Measurements from ENCODE around the gene SLAIN2. TPM values are rescaled to one million over a fixed set of nuclear protein-coding genes. Genes with fewer than 3 reads are reported as not detected.

SLAIN2 gene
- total RNA-seq, 1 experiment from 2014 or later: 64.6 TPM

Other genes starting within 250 kb of the SLAIN2 start
- gene TXK, start 207.3 kb upstream of the SLAIN2 start, total RNA-seq (2014; rRNA removed; shearing (Covaris generic); ENCODE audit: low replicate concordance): not detected in 2 replicates
- gene TEC, start 71.7 kb upstream of the SLAIN2 start, total RNA-seq (2014; rRNA removed; shearing (Covaris generic); ENCODE audit: low replicate concordance): 0.45 and 1.8 TPM in 2 replicates
- gene SLC10A4, start 141.8 kb downstream of the SLAIN2 start, total RNA-seq (2014; rRNA removed; shearing (Covaris generic); ENCODE audit: low replicate concordance): 0.07 TPM in 1 of 2 replicates, not detected in the other
- gene ZAR1, start 148.7 kb downstream of the SLAIN2 start, total RNA-seq (2014; rRNA removed; shearing (Covaris generic); ENCODE audit: low replicate concordance): not detected in 2 replicates

All from Karpas-422 (cell line).